HG02610 (cell line): ENCODE data around the gene MOB3B.

ENCODE experiments used
- ATAC-seq: cut with Tn5 transposase; IDR thresholded peaks from one replicate; pipeline ENCODE4 v1.9.1; 2021; ENCODE audit warnings: mild to moderate bottlenecking, moderate library complexity; ENCODE audit not compliant: unreplicated experiment

The MOB3B gene

DNA sequence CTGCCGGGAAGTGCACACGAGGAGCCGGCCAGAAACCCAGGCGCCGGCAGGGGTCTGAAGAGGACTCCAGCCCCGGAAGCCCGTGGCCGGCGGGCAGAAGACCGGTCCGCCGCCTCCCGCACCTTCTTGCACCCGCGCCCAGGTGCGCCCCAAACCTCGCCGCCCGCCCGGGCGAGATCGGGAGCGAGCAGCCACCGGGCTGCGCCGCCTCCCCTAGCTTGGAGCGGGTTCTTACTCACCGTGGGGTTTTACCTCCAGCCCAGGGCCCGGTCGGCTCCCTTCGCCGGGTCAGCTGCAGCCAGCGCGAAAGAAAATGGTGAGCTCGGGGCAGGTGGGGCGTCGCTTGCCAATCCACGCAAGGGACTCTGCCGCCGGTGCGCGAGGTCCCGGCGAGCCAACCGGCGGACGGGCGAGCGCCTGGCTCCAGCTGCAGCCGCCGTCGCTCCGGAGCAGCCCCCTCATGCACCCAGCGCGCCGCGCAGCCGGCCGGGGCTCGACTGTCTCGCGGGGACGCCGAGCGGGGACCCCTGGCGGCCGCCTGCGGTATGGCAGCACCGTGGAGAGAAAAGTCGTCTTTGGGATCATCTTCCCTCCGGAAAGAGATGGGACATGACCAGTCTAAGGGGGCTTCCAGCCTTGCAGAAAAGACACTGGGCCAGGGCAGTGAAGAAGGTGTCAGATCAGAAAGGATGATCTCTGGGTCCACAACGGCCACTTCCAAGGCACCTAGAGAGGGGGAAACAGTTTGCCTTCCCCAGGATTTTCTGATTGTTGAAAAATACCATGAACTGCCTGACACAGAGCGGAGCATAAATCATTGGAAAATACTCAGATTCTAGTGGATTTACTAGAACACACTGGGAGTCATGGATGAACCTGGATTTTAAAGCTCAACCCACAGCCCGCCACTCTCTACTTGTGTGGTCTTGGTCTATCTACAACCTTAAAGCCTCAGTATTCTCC, at the start of gene MOB3B:
TSS of gene MOB3B (minus strand) at position 499 of the 963 bp plus-strand sequence. CDS start 74,264 bp downstream, outside the sequence.
- peak; percentile 71 for ATAC-seq

DNA sequence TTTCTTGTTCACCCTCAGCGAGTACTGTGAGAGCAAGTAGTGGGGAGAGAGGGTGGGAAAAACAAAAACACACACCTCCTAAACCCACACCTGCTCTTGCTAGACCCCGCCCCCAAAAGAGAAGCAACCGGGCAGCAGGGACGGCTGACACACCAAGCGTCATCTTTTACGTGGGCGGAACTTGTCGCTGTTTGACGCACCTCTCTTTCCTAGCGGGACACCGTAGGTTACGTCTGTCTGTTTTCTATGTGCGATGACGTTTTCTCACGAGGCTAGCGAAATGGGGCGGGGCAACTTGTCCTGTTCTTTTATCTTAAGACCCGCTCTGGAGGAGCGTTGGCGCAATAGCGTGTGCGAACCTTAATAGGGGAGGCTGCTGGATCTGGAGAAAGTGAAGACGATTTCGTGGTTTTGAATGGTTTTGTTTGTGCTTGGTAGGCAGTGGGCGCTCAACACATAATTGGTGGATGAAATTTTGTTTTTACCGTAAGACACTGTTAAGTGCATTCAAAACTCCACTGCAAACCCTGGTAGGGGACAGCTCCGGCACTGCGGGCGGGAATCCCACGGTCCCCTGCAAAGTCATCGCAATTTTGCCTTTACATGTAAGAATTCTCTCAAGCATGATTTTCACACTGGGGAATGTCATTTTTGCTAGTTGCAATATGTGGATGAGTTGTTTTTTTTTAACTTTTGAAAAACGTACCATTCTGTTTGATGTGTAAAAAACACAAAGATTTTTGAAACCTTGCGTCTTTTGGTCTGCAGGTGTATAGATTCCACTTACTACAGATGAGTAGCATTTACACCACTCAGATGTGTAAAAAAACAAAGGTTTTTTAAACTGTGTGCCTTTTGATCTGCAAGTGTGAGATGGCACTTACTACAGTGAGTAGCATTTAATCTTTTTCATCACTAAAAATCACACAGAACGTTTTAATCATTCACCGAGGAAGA, 44.3 kb upstream of the MOB3B start:
- ATAC-seq: peak; percentile 91

- ATAC-seq: peak; percentile 66
Observed at GRCh38 chr9:27572918-27573633, 43.5 kb upstream of the MOB3B start, which contains the start of gene C9orf72. C9orf72 (minus strand) TSS chr9:27573481; CDS start chr9:27567120, 6,361 bp downstream.

- peak; percentile 35 for ATAC-seq
Observed at GRCh38 chr9:27572566-27572917, 42.9 kb upstream of the MOB3B start.

- ATAC-seq: no peak
Observed at GRCh38 chr9:27572061-27572460, 42.4 kb upstream of the MOB3B start.

DNA sequence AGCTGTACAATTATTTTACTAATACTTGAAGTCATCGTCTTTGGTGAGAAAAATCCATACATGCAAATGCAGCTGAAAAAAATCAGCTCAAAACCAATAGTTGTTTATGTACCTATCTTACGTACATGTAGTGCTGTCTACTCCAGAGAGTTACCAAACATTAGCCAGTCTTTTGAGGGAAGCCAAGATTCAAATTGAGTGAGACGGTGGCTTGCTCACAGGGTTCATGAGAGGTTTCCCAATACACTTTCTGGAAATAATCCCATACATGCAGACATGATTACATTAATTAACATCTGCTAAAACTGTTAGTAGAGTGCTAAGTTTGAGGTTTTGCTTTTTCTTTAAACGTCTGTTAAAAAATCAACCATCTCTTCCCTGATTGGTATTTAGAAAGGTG, 41.4 kb upstream of the MOB3B start:
- no peak for ATAC-seq

- ATAC-seq: no peak
Observed at GRCh38 chr9:27569406-27569805, 39.8 kb upstream of the MOB3B start.

DNA sequence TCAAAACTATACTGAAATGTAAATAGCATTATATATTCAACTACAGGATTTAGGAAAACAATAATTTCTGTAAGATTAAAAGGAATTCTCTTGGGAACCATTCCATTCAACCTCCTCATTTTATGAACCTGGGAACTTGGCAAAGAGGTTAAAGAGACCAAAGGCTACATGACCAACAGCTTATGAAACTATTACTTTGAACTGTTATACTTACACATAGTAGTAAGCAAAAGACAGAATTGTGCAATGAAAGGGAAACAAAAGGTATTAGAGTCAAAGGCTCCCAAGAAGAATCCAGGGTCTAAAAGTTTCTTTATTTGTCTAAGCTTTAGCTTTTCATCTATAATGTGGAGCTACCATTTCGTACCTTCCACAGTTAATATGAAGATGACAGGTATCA, 36.5 kb upstream of the MOB3B start:
- no peak for ATAC-seq

DNA sequence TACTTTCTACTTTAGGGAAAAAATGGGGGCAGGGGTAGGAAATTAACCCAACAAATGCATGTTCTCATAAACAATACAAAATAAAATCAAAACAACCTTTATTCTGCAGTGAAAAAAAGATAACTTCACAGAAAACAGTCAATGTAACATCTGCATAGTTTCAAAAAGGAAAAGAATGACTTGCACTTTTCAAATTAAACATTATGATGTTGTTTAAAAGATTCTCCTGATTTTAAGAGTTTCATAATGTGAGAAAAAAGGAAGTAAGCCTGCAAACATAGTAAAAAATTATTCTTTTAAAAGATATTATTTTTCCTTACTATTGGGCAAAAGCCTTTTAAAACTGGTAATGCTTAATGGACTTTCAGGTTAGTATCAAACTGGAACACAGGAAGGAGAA, 36.1 kb upstream of the MOB3B start:
- ATAC-seq: no peak

- no peak for ATAC-seq
Observed at GRCh38 chr9:27564670-27565069, 35.1 kb upstream of the MOB3B start.

DNA sequence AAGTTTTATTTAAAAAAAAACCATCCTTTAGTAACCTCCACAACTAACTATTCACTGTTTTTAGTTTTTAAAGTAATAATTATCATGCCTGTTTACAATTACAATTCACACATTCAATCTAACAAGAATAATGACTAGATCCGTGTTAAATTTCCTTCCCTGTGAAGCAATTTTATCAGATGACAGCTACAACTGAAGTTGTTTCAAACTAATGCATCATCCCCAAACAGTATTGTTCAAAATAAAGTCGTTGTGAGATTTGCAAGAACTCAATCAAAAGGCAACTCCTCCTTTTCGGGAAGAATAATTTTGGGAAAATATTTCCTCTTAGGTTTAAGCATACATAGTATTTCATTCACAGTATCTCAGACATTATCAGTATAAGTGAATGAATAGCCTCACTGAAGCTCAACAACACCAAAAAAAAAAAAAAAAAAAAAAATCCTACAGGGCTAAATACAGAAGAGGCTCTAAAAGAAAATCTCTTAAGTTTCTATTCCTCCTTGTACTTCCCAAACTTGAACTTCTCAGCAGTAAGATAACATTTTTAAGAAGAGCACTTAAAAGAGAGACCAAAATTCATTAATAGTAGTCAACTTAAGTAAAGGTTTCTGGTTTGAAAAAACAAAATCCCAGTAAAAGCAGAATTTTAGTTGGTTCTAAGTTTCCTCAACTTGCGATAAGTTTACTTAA, 34.3 kb upstream of the MOB3B start:
- no peak for ATAC-seq

DNA sequence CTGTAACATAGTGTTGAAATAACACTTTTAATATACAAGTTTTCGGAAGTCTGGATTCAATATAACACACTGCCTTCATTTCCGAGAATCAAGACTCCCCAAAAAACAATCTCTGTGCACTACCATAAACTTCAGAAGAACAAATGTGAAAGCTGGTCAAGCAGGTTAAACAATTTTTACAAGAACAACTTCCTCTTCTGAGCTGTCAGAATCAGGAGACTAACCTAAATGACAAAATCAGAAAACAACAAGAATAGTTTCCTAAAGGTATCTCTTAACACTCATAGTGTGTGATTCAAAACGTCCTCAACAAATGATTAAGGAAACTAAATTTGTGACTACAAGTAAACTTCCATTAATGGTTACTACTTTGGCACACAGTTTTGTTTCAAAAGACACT, 32.1 kb upstream of the MOB3B start:
- peak; percentile 67 for ATAC-seq

GRCh38 chr9:27560457-27560856, 30.8 kb upstream of the MOB3B start:
- no peak for ATAC-seq

DNA sequence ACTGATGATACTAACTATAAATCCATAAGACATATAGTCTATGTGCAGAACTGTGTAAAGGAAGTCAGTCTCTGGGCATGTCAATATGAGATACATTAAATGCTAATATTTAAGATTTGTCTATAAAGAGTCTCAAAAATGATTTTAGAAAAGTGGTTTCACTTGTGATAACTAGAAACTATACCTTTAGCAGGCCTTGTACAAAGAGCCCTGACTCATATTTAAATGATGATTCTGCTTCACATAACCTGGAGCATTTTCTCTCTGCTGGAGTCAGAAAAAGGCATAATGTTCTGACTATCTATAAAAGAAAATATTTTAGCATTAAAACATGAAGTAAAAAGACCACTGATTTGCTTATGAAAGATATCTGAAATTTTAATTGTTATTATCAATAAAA, 28.7 kb upstream of the MOB3B start:
- peak; percentile 45 for ATAC-seq

GRCh38 chr9:27556470-27556869, 26.9 kb upstream of the MOB3B start:
- no peak for ATAC-seq

DNA sequence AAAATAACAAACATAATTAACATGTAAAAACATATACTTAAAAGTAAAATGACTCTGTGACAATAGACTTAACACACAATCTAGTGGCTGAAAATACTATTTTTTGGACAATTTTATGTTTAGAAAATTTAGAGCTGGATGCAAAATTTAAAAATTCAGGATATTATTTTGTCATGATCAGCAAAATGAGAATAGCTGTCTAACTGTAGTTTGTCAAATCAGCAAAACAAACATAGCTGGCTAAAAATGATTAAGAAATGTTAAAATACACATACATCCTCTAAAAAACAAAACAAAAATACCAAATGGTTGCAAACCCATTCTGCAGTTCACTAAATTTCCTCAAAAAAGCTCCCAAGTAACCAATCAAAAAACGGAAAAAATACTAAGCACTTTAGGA, 25.1 kb upstream of the MOB3B start:
- ATAC-seq: no peak

DNA sequence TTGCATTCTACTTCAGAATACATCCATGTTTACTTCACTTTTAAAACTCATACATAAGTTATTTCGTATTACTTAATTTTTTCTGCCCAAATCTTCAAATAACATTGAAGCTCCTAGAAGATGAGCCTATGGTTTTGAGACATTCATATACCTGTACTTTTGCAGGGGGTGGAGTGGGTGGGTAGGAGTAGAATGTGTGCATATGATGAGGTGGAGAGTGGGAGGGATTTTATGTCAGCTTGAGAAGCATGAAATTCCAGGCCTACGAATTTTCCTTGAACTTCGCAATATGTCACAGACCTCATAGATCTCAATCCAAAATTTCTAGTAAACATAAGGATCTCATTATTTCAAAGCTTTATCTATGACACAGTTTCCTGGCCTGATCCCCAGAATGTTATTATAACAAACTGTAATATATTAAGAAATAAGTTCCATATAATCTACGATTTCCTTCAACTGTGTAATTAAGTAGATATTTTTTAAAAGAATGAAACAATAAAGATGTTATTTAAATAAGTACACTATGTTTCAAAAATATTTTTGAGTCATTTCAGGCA, 19.7 kb upstream of the MOB3B start:
- ATAC-seq: no peak

GRCh38 chr9:27548055-27548741, 18.6 kb upstream of the MOB3B start:
- no peak for ATAC-seq

- no peak for ATAC-seq
Observed at GRCh38 chr9:27545471-27545870, 15.9 kb upstream of the MOB3B start.
